ENCODE results near the gene OR6F1. TPM values are rescaled to one million over a fixed set of nuclear protein-coding genes. Genes with fewer than 3 reads are reported as not detected.
A peak's percentile ranks its signal among the peaks of the same experiment; 100 is the strongest.
"Not testable (repeated sequence)": the region's sequence is repeated elsewhere in the genome, so short reads cannot be mapped to it uniquely, and the experiment has no call there.

OR6F1 gene
- polyA plus RNA-seq, 1 of the 3 experiments (the other 2 are of a cell fraction), result not detected

GRCh38 chr1:247746391-247746935 is 30.0 kb upstream of the OR6F1 start:
- Histone ChIP-seq H3K4me3 (ENCODE audit: low read depth in 2 of 2, low read length in 1 of 2) (no peak overlapping the region), H4K20me1 (ENCODE audit: insufficient read depth) (no peaks in the 10 kb centered on the region), H3K27me3 (ENCODE audit: insufficient read depth) (no peaks in the 10 kb centered on the region), H3K9me3 (no peaks in the 10 kb centered on the region), H3K36me3 (replicated peaks in 1 of 2; ENCODE audit: control insufficient read depth in 1 of 2, insufficient read depth in 2 of 2, low read length in 1 of 2) (no peaks in the 10 kb centered on the region), H3K79me2 (ENCODE audit: insufficient read depth) (no peaks in the 10 kb centered on the region), H3K4me1 (ENCODE audit: control insufficient read depth in 1 of 2, insufficient read depth in 2 of 2, low read depth in 1 of 2, low read length in 1 of 2) (no peaks in the 10 kb centered on the region), H3K9me2 (no peaks in the 10 kb centered on the region), H3K4me2 (no peak overlapping the region), H3K9ac (no peak overlapping the region), H3F3A (replicated peaks; ENCODE audit: insufficient read depth) (peaks cover 8% of the 10 kb centered on the region), H2AFZ (ENCODE audit: low read depth) (no peak overlapping the region), H3K27ac (ENCODE audit: low read depth in 2 of 2, low read length in 1 of 2) (peak overlapping the region in 1 of 2 experiments; percentile 53; a peak in 1 of 4 replicates)
- POLR2A ChIA-PET, result no interaction called here
- CTCF ChIA-PET, result interaction anchor here (0.7 kb wide), 1 partner anchor 352 kb away, joined by 3 read pairs; no protein-coding TSS in a partner anchor
- TF ChIP-seq IRF3 (IDR thresholded peaks at IDR 0.05; ENCODE audit: low read depth, low read length), result no peak
- TF ChIP-seq RAD21 (IDR thresholded peaks at IDR 0.05; ENCODE audit: low read length), result no peak
- no peak for TF ChIP-seq RXRA (IDR thresholded peaks at IDR 0.05; ENCODE audit: borderline replicate concordance, low read depth)
- TF ChIP-seq REST (IDR thresholded peaks at IDR 0.05; ENCODE audit: low read depth, low read length), result no peak
- TF ChIP-seq NFIC (IDR thresholded peaks at IDR 0.05; ENCODE audit: borderline replicate concordance), result no peak
- no peak for TF ChIP-seq USF2 (IDR thresholded peaks at IDR 0.05; ENCODE audit: borderline replicate concordance, low read depth, low read length)
- TF ChIP-seq JUND (IDR thresholded peaks at IDR 0.05), result no peak
- TF ChIP-seq TCF12 (IDR thresholded peaks at IDR 0.05), result no peak
- no peak for TF ChIP-seq CTCF (IDR thresholded peaks at IDR 0.05)
- TF ChIP-seq EP300 (IDR thresholded peaks at IDR 0.05; ENCODE audit: borderline replicate concordance in 1 of 2, low read depth in 1 of 2, low read length in 1 of 2), result no peak
- DNase-seq, result no peak
- 4% methylated on average over 3 of the region's 3 CpGs for WGBS (ENCODE audit: low lambda C conversion rate)

GRCh38 chr1:247742215-247742760 is 25.8 kb upstream of the OR6F1 start:
- H3K4me1 ChIP-seq (ENCODE audit: control insufficient read depth in 1 of 2, insufficient read depth in 2 of 2, low read depth in 1 of 2, low read length in 1 of 2); H4K20me1 ChIP-seq (ENCODE audit: insufficient read depth); H3K79me2 ChIP-seq (ENCODE audit: insufficient read depth); H3K27me3 ChIP-seq (ENCODE audit: insufficient read depth); H3K9me3 ChIP-seq; H3K9me2 ChIP-seq; H3K36me3 ChIP-seq (replicated peaks in 1 of 2; ENCODE audit: control insufficient read depth in 1 of 2, insufficient read depth in 2 of 2, low read length in 1 of 2); H3K4me2 ChIP-seq; H3F3A ChIP-seq (replicated peaks; ENCODE audit: insufficient read depth); POLR2A ChIA-PET; H3K9ac ChIP-seq; H3K4me3 ChIP-seq (ENCODE audit: low read depth in 2 of 2, low read length in 1 of 2); DNase-seq; H2AFZ ChIP-seq (ENCODE audit: low read depth); H3K27ac ChIP-seq (ENCODE audit: low read depth in 2 of 2, low read length in 1 of 2): not testable (repeated sequence)
- WGBS (ENCODE audit: low lambda C conversion rate), result 0% methylated on average over 3 of the region's 3 CpGs
- CTCF ChIA-PET, result interaction anchor here (0.6 kb wide), 1 partner anchor 35 kb away, joined by 3 read pairs; no protein-coding TSS in a partner anchor
